ENCODE data around the gene NCKAP5. TPM values are rescaled to one million over a fixed set of nuclear protein-coding genes. Genes with fewer than 3 reads are reported as not detected.

The NCKAP5 gene
- total and polyA plus RNA-seq, 4 donors = 2.3 to 20.2 (median 8.1) TPM

- Histone ChIP-seq H3K4me1 (ENCODE audit: control insufficient read depth in 5 of 5, insufficient read depth in 5 of 5, low read length in 5 of 5) (peaks cover 0 to 7% (median 0%) of the 10 kb centered on the region in 5 donors), H3K27ac (ENCODE audit: low read depth in 1 of 2, low read length in 1 of 2) (no peak overlapping the region), H3K9ac (ENCODE audit: insufficient read depth in 1 of 2, low read length in 2 of 2) (no peak overlapping the region), H3K9me3 (ENCODE audit: control insufficient read depth in 4 of 4, insufficient read depth in 3 of 4, low read length in 3 of 4) (no peaks in the 10 kb centered on the region), H3K36me3 (ENCODE audit: control insufficient read depth in 4 of 4, insufficient read depth in 4 of 4, low read length in 4 of 4) (no peaks in the 10 kb centered on the region), H3K27me3 (ENCODE audit: control insufficient read depth in 3 of 3, insufficient read depth in 3 of 3, low read length in 2 of 3) (no peaks in the 10 kb centered on the region), H3K4me3 (no peak overlapping the region)
- DNase-seq = no peak
- 86 to 87% methylated on average over 3 of the region's 3 CpGs for WGBS, 2 donors
- no peak for TF ChIP-seq CTCF (IDR thresholded peaks at IDR 0.05; ENCODE audit: control extremely low read depth, extremely low read depth)
- ATAC-seq (ENCODE audit: insufficient read depth, low FRiP score) = no peak
Measured at GRCh38 chr2:133142087-133142486, 426.2 kb downstream of the NCKAP5 start.

- Histone ChIP-seq H3K27me3 (ENCODE audit: control insufficient read depth in 3 of 3, insufficient read depth in 3 of 3, low read length in 2 of 3) (no peaks in the 10 kb centered on the region), H3K9me3 (ENCODE audit: control insufficient read depth in 4 of 4, insufficient read depth in 3 of 4, low read length in 3 of 4) (no peaks in the 10 kb centered on the region), H3K36me3 (ENCODE audit: control insufficient read depth in 4 of 4, insufficient read depth in 4 of 4, low read length in 4 of 4) (no peaks in the 10 kb centered on the region), H3K4me3 (no peak overlapping the region), H3K4me1 (ENCODE audit: control insufficient read depth in 5 of 5, insufficient read depth in 5 of 5, low read length in 5 of 5) (peaks cover 0 to 7% (median 0%) of the 10 kb centered on the region in 5 donors), H3K27ac (ENCODE audit: low read depth in 1 of 2, low read length in 1 of 2) (no peak overlapping the region), H3K9ac (ENCODE audit: insufficient read depth in 1 of 2, low read length in 2 of 2) (no peak overlapping the region)
- no peak for TF ChIP-seq CTCF (IDR thresholded peaks at IDR 0.05; ENCODE audit: control extremely low read depth, extremely low read depth)
- DNase-seq (no peak), ATAC-seq (ENCODE audit: insufficient read depth, low FRiP score) (no peak)
- 91 to 98% methylated on average over 1 of the region's 1 CpG for WGBS, 2 donors
Measured at GRCh38 chr2:133140620-133141019, 427.6 kb downstream of the NCKAP5 start.

GRCh38 chr2:133139847-133140533 lies 428.3 kb downstream of the NCKAP5 start:
- no peaks in the 10 kb centered on the region for H3K27me3 ChIP-seq (ENCODE audit: control insufficient read depth in 3 of 3, insufficient read depth in 3 of 3, low read length in 2 of 3)

More at GRCh38 chr2:133139847-133140533, 428.3 kb downstream of the NCKAP5 start:
- peaks cover 0 to 7% (median 0%) of the 10 kb centered on the region in 5 donors for H3K4me1 ChIP-seq (ENCODE audit: control insufficient read depth in 5 of 5, insufficient read depth in 5 of 5, low read length in 5 of 5)
- WGBS, 2 donors = 70 to 72% methylated on average over 4 of the region's 4 CpGs
- H3K9me3 ChIP-seq (ENCODE audit: control insufficient read depth in 4 of 4, insufficient read depth in 3 of 4, low read length in 3 of 4) = no peaks in the 10 kb centered on the region
- no peaks in the 10 kb centered on the region for H3K36me3 ChIP-seq (ENCODE audit: control insufficient read depth in 4 of 4, insufficient read depth in 4 of 4, low read length in 4 of 4)
- no peak for ATAC-seq (ENCODE audit: insufficient read depth, low FRiP score)
- no peak for DNase-seq
- H3K9ac ChIP-seq (ENCODE audit: insufficient read depth in 1 of 2, low read length in 2 of 2) = no peak overlapping the region
- no peak overlapping the region for H3K4me3 ChIP-seq
- TF ChIP-seq CTCF (IDR thresholded peaks at IDR 0.05; ENCODE audit: control extremely low read depth, extremely low read depth) = no peak
- no peak overlapping the region for H3K27ac ChIP-seq (ENCODE audit: low read depth in 1 of 2, low read length in 1 of 2)

Measured in lung (tissue), 12 donors.